ENCODE data around the gene POLR2H.

DNA sequence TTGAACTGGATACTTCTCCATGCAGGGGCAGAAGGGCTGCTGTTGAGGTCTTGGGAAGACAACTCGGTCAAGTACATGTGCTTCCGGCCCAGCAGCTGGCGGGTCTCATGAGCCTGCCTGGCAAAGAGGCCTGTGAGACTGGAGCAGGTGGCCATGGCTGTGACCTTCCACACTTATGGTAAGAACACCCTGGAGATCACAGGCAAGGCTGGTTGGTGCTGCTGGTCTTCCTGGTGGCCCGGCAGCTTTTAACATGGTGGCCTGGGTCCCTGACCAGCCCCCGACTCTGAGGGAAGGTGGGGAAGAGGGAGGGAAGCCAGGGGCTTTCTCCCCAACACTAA is 33.8 kb downstream of the POLR2H start:
- TF ChIP-seq MXD4 (CRISPR knock-in tag; IDR thresholded peaks at IDR 0.05; ENCODE audit: borderline replicate concordance): no peak
- no peak for TF ChIP-seq CTCF (IDR thresholded peaks at IDR 0.05)
- TF ChIP-seq MLX (CRISPR knock-in tag; IDR thresholded peaks at IDR 0.05): no peak
- no peak for TF ChIP-seq TP53 (CRISPR knock-in tag; IDR thresholded peaks at IDR 0.05)
- TF ChIP-seq, protein P1, sequence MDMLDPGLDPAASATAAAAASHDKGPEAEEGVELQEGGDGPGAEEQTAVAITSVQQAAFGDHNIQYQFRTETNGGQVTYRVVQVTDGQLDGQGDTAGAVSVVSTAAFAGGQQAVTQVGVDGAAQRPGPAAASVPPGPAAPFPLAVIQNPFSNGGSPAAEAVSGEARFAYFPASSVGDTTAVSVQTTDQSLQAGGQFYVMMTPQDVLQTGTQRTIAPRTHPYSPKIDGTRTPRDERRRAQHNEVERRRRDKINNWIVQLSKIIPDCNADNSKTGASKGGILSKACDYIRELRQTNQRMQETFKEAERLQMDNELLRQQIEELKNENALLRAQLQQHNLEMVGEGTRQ (CRISPR knock-in tag; IDR thresholded peaks at IDR 0.05): no peak
- TF ChIP-seq ZNF281 (CRISPR knock-in tag; IDR thresholded peaks at IDR 0.05): no peak
- no peak for TF ChIP-seq NR3C1 (CRISPR knock-in tag; conservative IDR thresholded peaks at IDR 0.05; ENCODE audit: low read depth)
- TF ChIP-seq, protein P2, sequence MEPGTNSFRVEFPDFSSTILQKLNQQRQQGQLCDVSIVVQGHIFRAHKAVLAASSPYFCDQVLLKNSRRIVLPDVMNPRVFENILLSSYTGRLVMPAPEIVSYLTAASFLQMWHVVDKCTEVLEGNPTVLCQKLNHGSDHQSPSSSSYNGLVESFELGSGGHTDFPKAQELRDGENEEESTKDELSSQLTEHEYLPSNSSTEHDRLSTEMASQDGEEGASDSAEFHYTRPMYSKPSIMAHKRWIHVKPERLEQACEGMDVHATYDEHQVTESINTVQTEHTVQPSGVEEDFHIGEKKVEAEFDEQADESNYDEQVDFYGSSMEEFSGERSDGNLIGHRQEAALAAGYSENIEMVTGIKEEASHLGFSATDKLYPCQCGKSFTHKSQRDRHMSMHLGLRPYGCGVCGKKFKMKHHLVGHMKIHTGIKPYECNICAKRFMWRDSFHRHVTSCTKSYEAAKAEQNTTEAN (CRISPR knock-in tag; IDR thresholded peaks at IDR 0.05): no peak
- no peak for TF ChIP-seq FOXP1 (CRISPR knock-in tag; IDR thresholded peaks at IDR 0.05; ENCODE audit: borderline replicate concordance)
- no peak for TF ChIP-seq FOXP4 (CRISPR knock-in tag; IDR thresholded peaks at IDR 0.05)
- TF ChIP-seq TCF7 (CRISPR knock-in tag; IDR thresholded peaks at IDR 0.05; ENCODE audit: low read depth): no peak
- TF ChIP-seq ATF2 (CRISPR knock-in tag; IDR thresholded peaks at IDR 0.05; ENCODE audit: borderline replicate concordance, low read depth): no peak
- TF ChIP-seq SOX15 (CRISPR knock-in tag; IDR thresholded peaks at IDR 0.05): no peak

All from WTC11 (cell line).